GM19455 (cell line): Measurements from ENCODE around the gene JAK1.
"Not testable (repeated sequence)": the region's sequence is repeated elsewhere in the genome, so short reads cannot be mapped to it uniquely, and the experiment has no call there.

Experiments
- ATAC-seq: cut with Tn5 transposase; IDR thresholded peaks from one replicate; pipeline ENCODE4 v1.9.1; 2021; ENCODE audit not compliant: unreplicated experiment

The JAK1 gene

DNA sequence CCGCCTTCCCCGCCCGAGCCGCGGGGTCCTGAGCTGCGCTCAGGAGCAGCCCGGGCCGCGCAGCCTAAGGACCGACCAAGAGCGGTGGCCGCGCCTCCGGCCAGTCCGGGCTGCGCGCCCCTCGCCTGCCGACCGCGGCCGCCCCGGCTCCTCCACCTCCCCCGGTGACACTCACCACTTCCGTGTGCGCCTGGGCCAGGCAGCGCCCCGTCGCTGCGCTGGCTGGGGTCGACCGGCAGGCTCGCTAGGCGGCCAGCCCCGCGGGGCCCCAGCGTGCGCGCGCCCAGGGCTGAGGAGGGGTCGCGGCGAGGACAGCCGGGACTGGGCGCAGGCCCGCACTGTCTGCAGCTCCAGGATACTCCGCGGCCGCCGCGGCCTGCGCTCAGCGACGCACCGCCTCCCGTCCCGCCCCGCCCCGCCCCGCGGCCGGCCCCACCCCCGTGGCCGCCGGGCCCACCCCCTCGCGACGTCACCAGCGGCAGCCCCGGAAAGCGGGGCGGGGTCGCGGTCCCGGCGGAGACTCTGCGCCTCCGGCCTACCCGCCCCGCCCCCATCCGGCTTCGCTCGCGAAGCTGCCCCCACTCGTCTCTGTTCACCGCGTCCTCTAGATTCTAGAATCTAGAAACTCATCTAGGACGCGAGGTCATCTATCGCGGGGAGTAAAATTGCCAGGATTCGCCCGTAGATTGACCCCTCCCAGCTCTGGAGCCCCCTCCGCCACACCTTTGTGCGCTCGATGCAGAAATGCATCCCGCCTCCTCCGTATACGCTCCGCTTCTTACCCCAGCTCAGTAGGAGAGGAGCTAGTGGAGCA is at the start of gene JAK1:
TSS of gene JAK1 (minus strand) at position 392 of the 814 bp plus-strand sequence. CDS start 80,285 bp downstream, outside the sequence.
- peak; percentile 81 for ATAC-seq

DNA sequence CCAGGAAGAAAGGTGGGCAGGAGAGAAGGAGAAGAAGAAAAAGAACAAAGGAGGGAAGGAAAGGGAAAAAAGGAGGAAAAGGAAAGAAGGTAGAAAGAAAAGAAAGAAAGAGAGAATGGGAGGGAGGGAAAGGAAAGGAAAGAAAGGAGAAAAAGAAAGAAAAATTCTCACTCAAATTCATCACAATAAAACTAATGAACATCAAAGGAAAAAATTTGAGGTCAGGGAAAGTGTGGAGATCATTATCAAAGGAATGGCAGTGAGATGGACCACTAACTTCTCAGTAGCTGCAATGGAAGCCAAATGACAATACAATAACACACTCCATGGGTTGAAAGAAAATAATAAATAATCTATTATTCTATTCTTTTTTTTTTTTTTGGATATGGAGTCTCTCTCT is 48.0 kb upstream of the JAK1 start:
- no peak for ATAC-seq

GRCh38 chr1:65011983-65012382 is 45.6 kb upstream of the JAK1 start:
- no peak for ATAC-seq

DNA sequence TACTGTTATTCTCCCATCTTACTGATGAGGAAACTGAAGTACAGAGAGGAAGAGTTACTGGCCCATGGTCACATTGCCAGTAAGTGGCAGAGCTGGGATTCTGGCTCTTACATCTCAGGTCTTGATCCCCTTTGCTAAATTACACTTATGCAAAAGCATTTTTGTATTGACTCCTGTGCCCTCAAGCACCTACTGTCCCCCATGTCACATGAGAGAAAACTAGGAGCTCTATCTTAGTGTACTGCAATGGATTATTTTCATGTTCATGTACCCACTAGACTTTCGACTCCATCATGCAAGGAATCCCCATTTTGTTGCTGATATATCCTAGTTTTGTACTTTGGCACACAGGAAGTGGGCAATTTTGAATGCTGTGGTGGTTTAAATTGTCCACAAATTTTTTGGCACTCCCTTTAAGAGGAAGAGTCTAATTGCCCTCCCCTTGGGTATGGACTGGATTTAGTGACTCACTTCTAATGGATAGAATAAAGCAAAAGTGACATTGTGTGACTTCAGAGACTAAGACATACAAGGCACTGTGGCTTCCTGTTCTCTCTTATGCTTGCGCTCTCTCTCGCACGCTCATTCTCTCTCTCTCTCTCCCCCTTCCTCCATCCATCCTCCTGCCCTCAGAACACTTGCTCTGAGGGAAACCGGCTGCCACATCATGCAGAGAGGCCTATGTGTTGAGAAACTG is 43.5 kb upstream of the JAK1 start:
- no peak for ATAC-seq

DNA sequence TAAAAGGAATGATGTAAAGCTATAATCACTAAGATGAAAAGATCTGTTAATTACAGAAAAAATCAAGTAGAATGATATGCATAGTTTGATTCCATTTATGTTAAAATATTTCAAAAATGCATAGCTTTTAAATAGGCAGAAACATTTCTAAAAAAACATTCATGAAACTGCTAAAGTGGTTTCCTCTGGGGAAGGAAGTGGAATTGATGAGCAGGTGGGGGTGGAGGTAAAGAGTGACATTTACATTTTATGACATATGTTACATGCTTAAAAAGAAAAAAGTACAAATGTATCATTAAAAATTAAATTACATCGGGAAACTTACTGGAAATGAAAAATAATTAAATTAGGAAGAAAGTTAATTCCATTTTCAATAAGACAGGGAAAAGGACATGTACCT is 42.8 kb upstream of the JAK1 start:
- ATAC-seq = no peak

DNA sequence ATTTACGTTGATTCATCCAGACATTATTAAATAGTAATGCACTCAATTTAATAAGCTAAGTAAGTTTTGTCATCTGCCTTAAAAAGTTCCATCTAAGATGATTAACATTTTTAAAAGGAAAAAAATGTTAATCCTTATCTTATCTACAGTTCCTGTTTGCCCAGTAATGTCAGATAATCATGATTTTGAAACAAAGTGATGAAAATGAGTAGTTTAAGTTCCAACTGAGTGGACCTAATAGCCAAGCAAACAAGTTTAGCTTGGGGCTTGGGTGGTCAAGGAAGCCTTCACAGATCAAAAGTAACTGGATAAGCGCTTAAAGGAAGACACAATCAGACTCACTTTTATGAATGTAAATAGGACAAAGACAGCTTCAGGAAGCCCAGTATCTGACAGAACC is 40.5 kb upstream of the JAK1 start:
- no peak for ATAC-seq

- no peak for ATAC-seq
These were observed 36.9 kb upstream of the JAK1 start for GRCh38 chr1:65003316-65003664.

GRCh38 chr1:65002508-65003315 is 36.4 kb upstream of the JAK1 start:
- peak; percentile 82 for ATAC-seq

DNA sequence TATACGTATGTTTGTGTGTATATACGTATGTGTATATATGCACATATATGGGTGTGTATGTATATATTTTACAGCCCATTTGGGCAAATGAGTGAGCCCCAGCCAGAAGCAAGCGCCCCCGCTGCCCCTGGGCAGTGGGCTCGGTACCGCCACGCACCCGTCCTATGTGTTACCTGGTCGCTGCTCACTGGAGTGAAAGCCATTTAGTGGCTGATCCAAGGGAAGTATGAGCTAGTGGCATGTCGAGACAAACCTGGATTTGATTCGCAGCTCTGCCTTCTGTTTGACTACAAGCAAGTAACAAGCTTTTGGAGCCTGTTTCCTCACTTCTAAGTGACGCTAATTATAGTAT is 35.8 kb upstream of the JAK1 start:
- no peak for ATAC-seq

DNA sequence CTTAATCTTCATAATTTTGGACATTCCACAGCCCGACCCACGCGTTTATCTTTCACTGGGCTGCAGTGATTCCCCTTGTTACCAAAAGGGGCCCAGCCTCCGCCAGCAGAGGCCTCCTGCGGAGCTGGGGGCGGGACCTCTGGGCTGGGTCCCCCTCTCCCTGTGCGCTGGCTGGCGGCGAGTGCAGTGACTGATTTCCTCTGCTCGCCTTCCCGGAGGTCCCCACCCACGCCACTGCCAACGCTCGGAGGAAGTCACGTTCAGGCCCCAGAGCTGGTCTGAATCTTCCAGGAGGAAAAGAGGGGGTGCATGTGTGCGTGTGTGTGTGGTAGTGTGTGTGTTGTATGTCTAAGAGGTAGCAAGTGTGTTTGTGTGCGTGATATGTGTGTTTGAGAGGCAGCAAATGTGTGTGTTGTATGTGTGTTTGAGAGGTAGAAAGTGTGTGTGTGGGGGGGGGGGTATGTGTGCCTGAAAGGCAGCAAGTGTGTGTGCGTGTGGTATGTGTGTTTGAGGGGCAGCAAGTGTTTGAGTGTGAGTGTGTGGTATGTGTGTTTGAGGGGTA is 35.0 kb upstream of the JAK1 start:
- no peak for ATAC-seq

GRCh38 chr1:64998425-64998948 is 32.1 kb upstream of the JAK1 start:
- not testable (repeated sequence) for ATAC-seq

GRCh38 chr1:64996541-64997257 is 30.4 kb upstream of the JAK1 start:
- no peak for ATAC-seq

- ATAC-seq = no peak
These were observed 29.0 kb upstream of the JAK1 start for GRCh38 chr1:64995316-64995715.

DNA sequence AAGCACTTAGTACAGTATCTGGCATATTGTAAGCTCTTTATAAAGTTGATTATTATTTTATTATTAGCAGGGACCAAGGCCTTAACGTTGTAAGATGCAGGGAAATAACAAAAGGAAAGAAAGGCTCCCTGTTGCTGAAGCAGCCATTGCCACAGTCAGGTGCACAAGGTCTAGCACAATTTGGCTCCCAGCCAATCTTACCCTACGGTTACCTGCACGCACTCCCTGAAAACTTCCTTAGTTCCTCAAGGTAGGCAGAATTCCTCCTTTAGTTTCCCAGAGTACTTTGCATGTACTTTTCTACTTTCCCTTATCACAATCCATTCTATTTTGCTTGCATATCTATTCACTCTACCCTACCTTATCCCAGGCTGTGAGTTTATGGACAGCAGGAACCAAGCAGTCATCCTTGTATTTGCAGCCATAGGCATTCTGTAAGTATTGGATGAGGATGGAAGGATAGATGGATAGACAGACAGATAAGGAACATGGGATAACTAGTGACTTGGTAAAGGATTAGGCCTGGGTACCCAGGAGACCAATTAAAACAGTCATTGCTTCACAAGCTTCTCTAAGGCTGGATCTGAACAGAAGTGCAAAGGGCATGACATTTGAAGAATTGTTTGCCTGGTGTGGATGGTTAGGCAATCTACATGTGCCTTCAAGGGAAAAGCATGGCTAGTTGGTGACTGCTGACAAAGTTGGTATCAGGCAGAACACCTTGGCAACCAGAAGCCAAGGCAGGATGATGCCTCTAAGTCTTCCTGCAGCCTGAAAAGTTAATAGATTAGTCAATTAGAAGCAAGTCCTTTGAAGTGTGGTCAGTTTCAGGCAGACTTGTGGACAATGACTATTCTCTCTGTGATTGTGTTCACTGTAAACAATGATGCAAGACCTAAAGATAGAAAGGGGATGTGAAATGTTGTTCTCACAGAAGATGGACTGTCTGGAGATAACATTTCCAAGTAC is 20.8 kb upstream of the JAK1 start:
- peak; percentile 85 for ATAC-seq

DNA sequence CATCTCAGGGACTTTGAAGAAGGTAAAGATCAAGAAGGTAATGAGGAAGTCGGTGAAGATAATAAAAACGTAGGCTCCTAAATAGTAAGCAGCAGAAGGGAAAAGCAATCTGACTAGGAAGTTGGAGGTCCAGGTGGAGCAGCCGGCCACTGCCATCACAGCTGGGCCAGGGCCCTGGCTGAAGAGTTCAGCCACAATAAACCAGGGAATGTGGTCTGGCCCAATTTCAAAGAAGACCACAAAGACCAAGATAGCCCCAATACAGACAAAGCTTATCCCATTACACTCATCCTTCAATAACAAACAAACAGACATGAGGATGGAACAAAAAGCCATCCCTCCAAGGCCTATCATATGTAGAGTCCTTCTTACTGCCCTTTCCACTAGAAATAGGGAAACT is 18.4 kb upstream of the JAK1 start:
- ATAC-seq = no peak

DNA sequence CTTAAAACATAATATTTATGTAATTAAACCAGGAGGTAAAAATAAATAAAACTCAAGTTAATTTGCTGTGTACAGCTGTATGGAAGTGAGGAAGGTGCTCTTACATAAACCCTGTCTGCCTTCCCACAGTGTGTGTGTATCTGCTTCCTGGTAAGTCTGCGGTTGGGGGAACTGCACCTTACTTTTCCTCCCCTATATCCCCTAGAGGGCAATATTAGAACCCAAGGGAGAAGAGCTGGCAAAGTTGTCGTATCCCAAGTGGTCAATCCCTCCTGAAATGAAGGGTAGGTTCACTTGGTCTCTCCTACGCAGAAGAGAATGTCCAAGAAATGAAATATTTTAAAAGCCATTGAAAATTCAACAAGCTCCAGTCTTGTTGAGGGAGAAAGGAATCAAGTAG is 17.8 kb upstream of the JAK1 start:
- ATAC-seq = no peak

GRCh38 chr1:64983110-64983509 is 16.8 kb upstream of the JAK1 start:
- ATAC-seq = no peak

- no peak for ATAC-seq
These were observed 15.5 kb upstream of the JAK1 start for GRCh38 chr1:64981601-64982533.
